HCT116 (cell line): ENCODE results near the gene CDKAL1. TPM values are rescaled to one million over a fixed set of nuclear protein-coding genes. Genes with fewer than 3 reads are reported as not detected.

Experiments
- ATAC-seq: fragments of 200-7000 bp; cut with Tn5 transposase; 2 replicates; pipeline ENCODE4 v1.9.1; 2020; ENCODE audit warnings: mild to moderate bottlenecking, moderate library complexity
- BruUV-seq: library from RNA; stranded (reverse); fragments of 400-500 nt; replicated peaks from 2 replicates; lab custom pipeline; 2021; lab: Mats Ljungman, UMichigan
- CTCF ChIA-PET: fragments of 300-600 bp; sonication (Branson Sonifier 250); formaldehyde crosslinking; loops from one replicate; lab custom pipeline; 2021; ENCODE audit warnings: antibody characterized with exemption; lab: Charles Lee
- POLR2A ChIA-PET: fragments of 300-600, 350-600 bp; sonication (Branson Sonifier 250); formaldehyde crosslinking; loops from one replicate; lab custom pipeline; 2021; ENCODE audit warnings: antibody characterized with exemption; lab: Charles Lee
- RAD21 ChIA-PET, 2 experiments: fragments of 300-600 bp; sonication (Branson Sonifier 250); formaldehyde crosslinking; loops; one replicate each; lab custom pipeline; 2023; ENCODE audit warnings: low total read pairs in 2 of 2; ENCODE audit not compliant: uncharacterized antibody in 2 of 2, unreplicated experiment in 2 of 2, low non-redundant PET in 1 of 2; lab: Charles Lee
- DNase-seq: peaks from one replicate; pipeline ENCODE4 v3.0.0-alpha.2; 2010; ENCODE audit warnings: low read depth, low spot score
- H2AFZ ChIP-seq: fragments of 200-600 bp; shearing (Covaris generic), sonication (generic); 2 replicates; pipeline ENCODE4 v1.6.1; 2017; ENCODE audit warnings: low read depth, mixed run types, mixed read lengths, antibody characterized with exemption, low read length; ENCODE audit not compliant: poor library complexity, severe bottlenecking
- H3K27ac ChIP-seq: 2 replicates; pipeline ENCODE4 v1.5.1; 2012; ENCODE audit warnings: low read depth, low read length
- H3K27me3 ChIP-seq: fragments of 200-600 bp; sonication (generic); 2 replicates; pipeline ENCODE4 v1.6.1; 2016; ENCODE audit warnings: mixed run types, low read length, mixed read lengths; ENCODE audit not compliant: insufficient read depth
- H3K36me3 ChIP-seq, 2 experiments: fragments of 200-500 bp in 1 of 2; fragments of 200-600 bp in 1 of 2; sonication (Bioruptor generic) in 1 of 2; sonication (generic) in 1 of 2; 2 replicates each; pipeline versions ENCODE4 v1.5.1 to v1.6.1; 2014 to 2016; ENCODE audit warnings: low read length in 2 of 2, inconsistent platforms in 1 of 2, mixed read lengths in 1 of 2, mixed run types in 1 of 2; ENCODE audit not compliant: insufficient read depth in 2 of 2, control insufficient read depth in 1 of 2
- H3K4me1 ChIP-seq, 2 experiments: fragments of 200-600 bp in 1 of 2; sonication (generic) in 1 of 2; 2 replicates each; pipeline versions ENCODE4 v1.5.1 to v1.6.1; 2012 to 2017; ENCODE audit warnings: low read length in 2 of 2, inconsistent platforms in 1 of 2, mild to moderate bottlenecking in 1 of 2, mixed read lengths in 1 of 2, mixed run types in 1 of 2, moderate library complexity in 1 of 2; ENCODE audit not compliant: insufficient read depth in 2 of 2, control insufficient read depth in 1 of 2
- H3K4me2 ChIP-seq: fragments of 200-600 bp; sonication (generic); 2 replicates; pipeline ENCODE4 v1.6.1; 2017; ENCODE audit warnings: mixed run types, low read length, mixed read lengths
- H3K4me3 ChIP-seq, 2 experiments: fragments of 200-600 bp in 1 of 2; sonication (generic) in 1 of 2; replicated peaks in 1 of 2; 2 replicates each; pipeline ENCODE4 v1.5.1; 2011 to 2016; ENCODE audit warnings: low read length in 2 of 2, control low read depth in 1 of 2, low read depth in 1 of 2, mild to moderate bottlenecking in 1 of 2, mixed read lengths in 1 of 2, mixed run types in 1 of 2
- H3K79me2 ChIP-seq: fragments of 200-600 bp; sonication (generic); 2 replicates; pipeline ENCODE4 v1.6.1; 2017; ENCODE audit warnings: mild to moderate bottlenecking, mixed run types, low read length, moderate library complexity, mixed read lengths; ENCODE audit not compliant: insufficient read depth
- H3K9ac ChIP-seq: fragments of 200-600 bp; sonication (generic); 2 replicates; pipeline ENCODE4 v1.6.1; 2016; ENCODE audit warnings: low read length, mixed read lengths
- H3K9me2 ChIP-seq: fragments of 200-600 bp; sonication (generic), shearing (Covaris generic); 2 replicates; pipeline ENCODE4 v1.6.1; 2017; ENCODE audit warnings: mixed run types, mild to moderate bottlenecking, moderate library complexity; ENCODE audit not compliant: insufficient read depth
- H3K9me3 ChIP-seq, 2 experiments: fragments of 200-500 bp in 1 of 2; fragments of 200-600 bp in 1 of 2; sonication (Bioruptor generic) in 1 of 2; sonication (generic) in 1 of 2; 2 replicates each; pipeline ENCODE4 v1.6.1; 2014 to 2017; ENCODE audit warnings: low read length in 2 of 2, mixed read lengths in 2 of 2, inconsistent platforms in 1 of 2, low read depth in 1 of 2, mild to moderate bottlenecking in 1 of 2, mixed run types in 1 of 2, moderate library complexity in 1 of 2; ENCODE audit not compliant: control insufficient read depth in 1 of 2, insufficient read depth in 1 of 2
- H4K20me1 ChIP-seq: fragments of 200-600 bp; sonication (generic), shearing (Covaris generic); 2 replicates; pipeline ENCODE4 v1.6.1; 2017; ENCODE audit warnings: mixed run types, mild to moderate bottlenecking, moderate library complexity; ENCODE audit not compliant: insufficient read depth
- ATF3 ChIP-seq: IDR thresholded peaks from 2 replicates; pipeline ENCODE4 v1.6.1; 2012
- CBX3 ChIP-seq: IDR thresholded peaks from 2 replicates; pipeline ENCODE4 v1.6.1; 2012; ENCODE audit warnings: low read depth
- CEBPB ChIP-seq: IDR thresholded peaks from 2 replicates; pipeline ENCODE4 v1.6.1; 2012; ENCODE audit warnings: low read depth
- CTCF ChIP-seq, 3 experiments: fragments of 200-600 bp in 1 of 3; sonication (generic) in 1 of 3; IDR thresholded peaks in 2 of 3; conservative IDR thresholded peaks in 1 of 3; 2 replicates each; pipeline ENCODE4 v1.5.1; 2012 to 2017; ENCODE audit warnings: low read depth in 2 of 3, low read length in 2 of 3, antibody characterized with exemption in 1 of 3, borderline replicate concordance in 1 of 3, control low read depth in 1 of 3, mild to moderate bottlenecking in 1 of 3, mixed read lengths in 1 of 3, mixed run types in 1 of 3, moderate library complexity in 1 of 3; ENCODE audit not compliant: insufficient read depth in 1 of 3
- EGR1 ChIP-seq: IDR thresholded peaks from 2 replicates; pipeline ENCODE4 v1.6.1; 2012; ENCODE audit warnings: low read depth
- ELF1 ChIP-seq: IDR thresholded peaks from 2 replicates; pipeline ENCODE4 v1.6.1; 2012; ENCODE audit warnings: low read depth, borderline replicate concordance
- EZH2 ChIP-seq: fragments of 200-600 bp; sonication (generic); IDR thresholded peaks from 2 replicates; pipeline ENCODE4 v1.6.1; 2017; ENCODE audit warnings: antibody characterized with exemption, mixed run types
- FOSL1 ChIP-seq: IDR thresholded peaks from 2 replicates; pipeline ENCODE4 v1.6.1; 2012; ENCODE audit warnings: low read depth
- JUND ChIP-seq: IDR thresholded peaks from 2 replicates; pipeline ENCODE4 v1.6.1; 2012
- POLR2A ChIP-seq: IDR thresholded peaks from 2 replicates; pipeline ENCODE4 v1.7.0; 2011; ENCODE audit warnings: borderline replicate concordance; ENCODE audit not compliant: insufficient read depth, insufficient read length; ENCODE audit errors: extremely low read depth
- POLR2AphosphoS5 ChIP-seq: IDR thresholded peaks from 2 replicates; pipeline ENCODE4 v1.6.1; 2011; ENCODE audit warnings: mild to moderate bottlenecking, low read depth, low read length, moderate library complexity
- RAD21 ChIP-seq: IDR thresholded peaks from 2 replicates; pipeline ENCODE4 v1.6.1; 2012; ENCODE audit warnings: low read depth, mild to moderate bottlenecking
- REST ChIP-seq: IDR thresholded peaks from 2 replicates; pipeline ENCODE4 v1.6.1; 2012; ENCODE audit warnings: low read depth
- SIN3A ChIP-seq: IDR thresholded peaks from 2 replicates; pipeline ENCODE4 v1.6.1; 2012; ENCODE audit warnings: low read depth
- SRF ChIP-seq: IDR thresholded peaks from 2 replicates; pipeline ENCODE4 v1.6.1; 2012; ENCODE audit warnings: low read depth
- TCF7L2 ChIP-seq: IDR thresholded peaks from 2 replicates; pipeline ENCODE4 v1.7.0; 2011; ENCODE audit warnings: borderline replicate concordance, inconsistent platforms; ENCODE audit not compliant: insufficient read depth, insufficient read length; ENCODE audit errors: extremely low read depth
- YY1 ChIP-seq: IDR thresholded peaks from 2 replicates; pipeline ENCODE4 v1.6.1; 2011; ENCODE audit warnings: low read length, low read depth, moderate library complexity, mild to moderate bottlenecking; ENCODE audit not compliant: insufficient replicate concordance; ENCODE audit errors: extremely low read depth
- ZBTB33 ChIP-seq: IDR thresholded peaks from 2 replicates; pipeline ENCODE4 v1.6.1; 2011; ENCODE audit warnings: mild to moderate bottlenecking, low read length, moderate library complexity; ENCODE audit not compliant: insufficient replicate concordance; ENCODE audit errors: extremely low read depth
- ZNF274 ChIP-seq: fragments of 200-500 bp; sonication (Bioruptor generic); IDR thresholded peaks from 2 replicates; pipeline ENCODE4 v1.6.1; 2014; ENCODE audit warnings: mild to moderate bottlenecking, low read depth, low read length, inconsistent platforms
- intact Hi-C: fragments of 100-400 bp; cut with micrococcal nuclease; formaldehyde crosslinking; loops from 2 replicates; pipeline ENCODE4 v1.10.0; 2022
- total RNA-seq: library from RNA; stranded (reverse); gene quantifications from one replicate; pipeline ENCODE4 v1.2.1, GENCODE V29; 2021; ENCODE audit not compliant: unreplicated experiment

The CDKAL1 gene
- total RNA-seq, 1 experiment from 2014 or later: 14.9 TPM

- Histone ChIP-seq H3K4me3 (no peak overlapping the region), H2AFZ (no peak overlapping the region)
- POLR2A ChIA-PET: no interaction called here
- TF ChIP-seq EZH2: no peak
- TF ChIP-seq CEBPB: no peak
- TF ChIP-seq ZNF274: no peak
- TF ChIP-seq TCF7L2: no peak
- TF ChIP-seq ELF1: no peak
- no peak for TF ChIP-seq JUND
- no peak for TF ChIP-seq SIN3A
- TF ChIP-seq EGR1: no peak
- no peak for TF ChIP-seq RAD21
- no peak for TF ChIP-seq SRF
- no peak for TF ChIP-seq ATF3
- no peak for TF ChIP-seq YY1
- no peak for TF ChIP-seq ZBTB33
- no peak for TF ChIP-seq POLR2A
- TF ChIP-seq CBX3: no peak
- no peak for TF ChIP-seq REST
- no peak for TF ChIP-seq FOSL1
- TF ChIP-seq POLR2AphosphoS5: no peak
- no peak for TF ChIP-seq CTCF (IDR thresholded peaks at IDR 0.05 in 2 of 3, conservative IDR thresholded peaks at IDR 0.05 in 1 of 3; ENCODE audit: borderline replicate concordance in 1 of 3, insufficient read depth in 1 of 3, low read depth in 2 of 3, low read length in 2 of 3)
- TF ChIP-seq, all 23 proteins: peak for 0
- H3K9me3 ChIP-seq: no peaks in the 10 kb centered on the region
- ATAC-seq (no peak), DNase-seq (no peak)
- H3K79me2 ChIP-seq: no peaks in the 10 kb centered on the region
- no peaks in the 10 kb centered on the region for H3K36me3 ChIP-seq
- no peak overlapping the region for H3K4me2 ChIP-seq
- no peak overlapping the region for H3K9ac ChIP-seq
- H3K27me3 ChIP-seq: no peaks in the 10 kb centered on the region
- ChIA-PET RAD21 (no interaction called here), CTCF (no interaction called here)
- no peaks in the 10 kb centered on the region for H4K20me1 ChIP-seq
- no peak overlapping the region for H3K27ac ChIP-seq
- no peaks in the 10 kb centered on the region for H3K9me2 ChIP-seq
- intact Hi-C loops: no loop called here
- no peaks in the 10 kb centered on the region for H3K4me1 ChIP-seq
- BruUV-seq: no TSS peak
These were observed 236.5 kb downstream of the CDKAL1 start for GRCh38 chr6:20770773-20771172.
